ENCODE results near the gene HOXA5. TPM values are rescaled to one million over a fixed set of nuclear protein-coding genes. Genes with fewer than 3 reads are reported as not detected.

The HOXA5 gene
- polyA plus RNA-seq, 1 donor = 76.0 TPM

- peak; percentile 93 for DNase-seq
Measured at GRCh38 chr7:27160546-27161213, 17.2 kb upstream of the HOXA5 start.

GRCh38 chr7:27160145-27160545 lies 16.7 kb upstream of the HOXA5 start:
- DNase-seq = no peak

GRCh38 chr7:27159266-27160144 lies 16.0 kb upstream of the HOXA5 start:
- no peak for DNase-seq

- no peak for DNase-seq
Measured at GRCh38 chr7:27158436-27159265, 15.2 kb upstream of the HOXA5 start.

GRCh38 chr7:27157702-27158431 lies 14.4 kb upstream of the HOXA5 start:
- peak; percentile 86 for DNase-seq

GRCh38 chr7:27156916-27157701 lies 13.6 kb upstream of the HOXA5 start:
- no peak for DNase-seq

- DNase-seq = peak; percentile 91
Measured at GRCh38 chr7:27156508-27156898, 13.0 kb upstream of the HOXA5 start, which contains the start of gene HOXA7. HOXA7 (minus strand) TSS chr7:27156675; CDS start chr7:27156545, 130 bp downstream.

GRCh38 chr7:27155816-27156507 lies 12.5 kb upstream of the HOXA5 start:
- DNase-seq = no peak

- DNase-seq = no peak
Measured at GRCh38 chr7:27154901-27155815, 11.7 kb upstream of the HOXA5 start.

- no peak for DNase-seq
Measured at GRCh38 chr7:27154369-27154768, 10.9 kb upstream of the HOXA5 start.

- DNase-seq = no peak
Measured at GRCh38 chr7:27153526-27153925, 10.0 kb upstream of the HOXA5 start.

- DNase-seq = no peak
Measured at GRCh38 chr7:27152816-27153442, 9.4 kb upstream of the HOXA5 start.

GRCh38 chr7:27151931-27152815 lies 8.7 kb upstream of the HOXA5 start, which contains the start of gene HOXA3:
HOXA3 (minus strand) TSS chr7:27152583; CDS start chr7:27110640, 41,943 bp downstream.
- DNase-seq = peak; percentile 94

GRCh38 chr7:27151341-27151930 lies 8.0 kb upstream of the HOXA5 start:
- DNase-seq = no peak

GRCh38 chr7:27150568-27151340 lies 7.3 kb upstream of the HOXA5 start:
- peak; percentile 80 for DNase-seq

Measured in left kidney (tissue), 2 donors.